GM12874 (cell line): Measurements from ENCODE around the gene ID3.

Experiments
- CTCF ChIP-seq: IDR thresholded peaks from 2 replicates; pipeline ENCODE4 v1.5.1; 2011; ENCODE audit warnings: low read depth, mild to moderate bottlenecking, control low read depth, low read length, moderate library complexity; ENCODE audit not compliant: insufficient read depth

ID3 gene

DNA sequence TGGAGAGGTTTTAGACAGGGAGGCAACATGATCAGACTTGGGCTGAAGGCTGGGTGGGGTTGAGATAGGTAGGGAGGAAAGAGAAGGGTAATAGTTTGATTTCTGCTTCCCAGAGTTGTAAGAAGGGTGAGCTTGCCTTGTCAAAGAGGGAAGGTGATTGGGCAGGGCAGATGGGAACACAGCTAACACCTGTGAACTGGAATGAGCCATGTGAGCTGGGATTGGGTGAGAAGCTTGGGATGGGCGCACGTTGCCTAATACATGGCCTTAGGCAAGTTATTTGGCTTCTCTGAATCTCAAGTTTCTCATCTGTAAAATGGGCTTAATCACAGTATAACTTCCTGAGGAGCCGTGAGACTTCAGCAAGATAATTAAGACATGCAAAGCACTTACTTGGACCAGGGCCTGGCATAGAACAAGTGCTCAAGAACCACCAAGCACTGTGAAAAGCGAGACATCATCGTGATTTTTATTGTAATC, 33.8 kb upstream of the ID3 start:
- no peak for TF ChIP-seq CTCF

DNA sequence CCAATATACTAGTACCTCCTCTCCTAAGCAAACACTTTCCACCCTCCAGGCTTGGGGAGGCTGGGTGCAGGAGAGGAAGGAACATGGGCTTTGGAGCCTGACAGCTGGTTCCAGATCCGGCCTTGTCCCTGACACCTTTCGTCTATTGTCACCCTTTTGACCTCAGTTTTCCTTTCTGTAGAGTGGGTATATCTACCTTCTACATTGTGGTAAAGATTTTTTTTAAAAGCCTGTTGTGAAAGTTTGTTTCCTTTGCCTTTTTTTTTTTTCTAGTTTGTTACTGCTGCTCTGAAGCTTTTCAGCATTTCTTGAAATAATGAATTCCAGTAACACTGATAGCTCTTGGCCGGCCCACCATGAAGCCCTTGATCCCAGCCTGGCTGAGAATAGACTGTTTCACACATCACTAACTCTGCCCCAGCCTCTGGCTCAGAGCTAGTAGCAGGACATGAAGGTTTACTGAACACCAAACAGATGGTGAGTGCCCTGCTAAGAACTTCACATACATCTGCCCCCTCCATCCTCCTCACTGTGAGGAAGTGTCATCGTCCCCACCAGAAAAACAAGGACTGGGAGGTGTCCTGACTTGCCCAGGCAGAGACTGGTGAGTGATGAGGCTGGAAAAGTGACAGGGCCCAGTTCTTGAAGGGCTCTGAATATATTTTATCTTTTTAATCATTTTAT, 33.0 kb upstream of the ID3 start:
- no peak for TF ChIP-seq CTCF

DNA sequence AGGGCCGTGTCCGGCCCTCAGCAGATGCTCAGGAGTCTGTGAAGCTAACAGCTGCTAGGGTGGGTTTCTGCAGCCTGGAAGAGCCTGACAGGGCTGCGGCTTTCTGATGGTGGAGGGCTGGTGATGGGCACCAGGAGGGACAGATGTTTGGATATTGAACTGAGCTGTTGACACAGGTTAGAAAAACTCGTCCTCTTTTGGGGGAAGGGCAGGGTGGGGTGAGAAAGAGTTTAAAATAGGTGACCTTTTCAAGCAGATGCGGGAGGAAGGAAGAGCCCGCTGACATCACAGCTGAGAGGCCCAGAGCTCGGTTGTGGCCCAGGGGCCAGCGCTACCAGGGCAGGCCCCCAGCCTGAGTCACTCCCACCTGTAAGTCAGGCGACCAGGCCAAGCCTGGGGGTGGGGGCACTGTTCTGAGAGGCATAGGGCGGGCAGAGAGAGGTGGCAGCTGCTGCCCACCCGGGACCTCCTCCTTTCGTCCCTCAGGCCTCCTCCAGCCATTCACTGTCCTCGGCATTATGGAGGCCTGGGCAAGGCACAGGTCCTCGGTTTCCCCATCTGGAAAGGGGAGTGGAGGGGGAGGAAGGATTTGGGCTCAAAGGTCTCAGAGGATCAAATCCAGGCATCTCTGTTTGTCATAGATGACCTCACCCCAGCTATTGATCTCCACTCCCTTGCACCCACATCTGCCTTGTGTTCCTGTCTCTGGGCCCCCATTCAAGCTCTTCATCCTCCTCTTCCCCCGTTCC, 32.3 kb upstream of the ID3 start:
- no peak for TF ChIP-seq CTCF

GRCh38 chr1:23590058-23590783, 30.9 kb upstream of the ID3 start:
- TF ChIP-seq CTCF = no peak

- TF ChIP-seq CTCF = no peak
These were observed 30.3 kb upstream of the ID3 start for GRCh38 chr1:23589585-23589986.

DNA sequence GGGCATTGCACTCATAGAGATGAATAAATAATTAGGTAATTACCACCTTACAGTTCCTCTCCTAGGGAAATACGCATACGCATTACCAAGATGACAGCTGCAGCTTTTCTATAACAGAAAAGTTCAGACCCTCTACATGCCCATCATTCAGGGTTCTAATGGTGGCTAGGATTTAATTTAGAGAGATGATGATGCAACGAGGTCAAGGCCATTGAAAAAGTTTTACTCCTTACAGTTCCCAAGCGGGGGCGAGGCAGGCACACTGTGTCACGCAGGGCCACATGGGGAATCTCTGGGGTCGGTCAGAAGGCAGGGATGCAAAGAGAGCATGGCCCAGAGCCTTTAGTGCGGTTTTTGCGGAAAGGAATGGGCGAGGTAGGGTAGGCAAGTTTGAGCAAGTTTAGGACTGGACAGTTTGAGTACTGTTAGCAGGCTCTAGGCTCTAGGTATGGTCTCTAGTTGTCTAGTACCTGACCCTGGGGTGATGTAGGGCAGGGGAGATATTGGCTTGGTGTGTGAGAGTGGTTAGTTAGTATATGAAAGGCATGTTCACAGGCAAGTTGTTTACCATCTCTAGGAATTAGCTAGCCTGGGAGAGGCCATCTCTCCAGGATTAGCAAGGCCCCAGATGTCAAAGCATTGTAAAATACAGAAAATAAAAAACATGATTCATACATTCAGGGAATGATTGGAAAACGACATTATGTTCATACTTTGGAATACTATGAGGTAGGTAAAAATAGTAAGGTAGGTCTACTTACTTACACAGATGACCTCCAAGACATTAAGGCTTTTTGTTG, 29.6 kb upstream of the ID3 start:
- no peak for TF ChIP-seq CTCF
